Ishikawa (cell line): ENCODE data around the gene FAM180A.

ENCODE experiments used
- CEBPB ChIP-seq: IDR thresholded peaks from 2 replicates; pipeline ENCODE4 v1.6.1; 2012
- CREB1 ChIP-seq: IDR thresholded peaks from 2 replicates; pipeline ENCODE4 v1.6.1; 2012; ENCODE audit warnings: low read depth
- EGR1 ChIP-seq: IDR thresholded peaks from 2 replicates; pipeline ENCODE4 v1.6.1; 2012
- EP300 ChIP-seq: IDR thresholded peaks from 2 replicates; pipeline ENCODE4 v1.6.1; 2012; ENCODE audit warnings: borderline replicate concordance
- FOXM1 ChIP-seq: IDR thresholded peaks from 2 replicates; pipeline ENCODE4 v1.6.1; 2012; ENCODE audit warnings: low read depth, borderline replicate concordance
- NFIC ChIP-seq: IDR thresholded peaks from 2 replicates; pipeline ENCODE4 v1.6.1; 2012
- RAD21 ChIP-seq: IDR thresholded peaks from 2 replicates; pipeline ENCODE4 v1.6.1; 2012; ENCODE audit warnings: low read depth
- REST ChIP-seq: IDR thresholded peaks from 2 replicates; pipeline ENCODE4 v1.6.1; 2012; ENCODE audit warnings: low read depth, mild to moderate bottlenecking
- TAF1 ChIP-seq: IDR thresholded peaks from 2 replicates; pipeline ENCODE4 v1.6.1; 2012; ENCODE audit warnings: low read depth, mild to moderate bottlenecking
- TCF12 ChIP-seq: IDR thresholded peaks from 2 replicates; pipeline ENCODE4 v1.6.1; 2012; ENCODE audit warnings: low read depth
- TEAD4 ChIP-seq: IDR thresholded peaks from 2 replicates; pipeline ENCODE4 v1.6.1; 2012
- USF1 ChIP-seq: IDR thresholded peaks from 2 replicates; pipeline ENCODE4 v1.6.1; 2012
- YY1 ChIP-seq: IDR thresholded peaks from 2 replicates; pipeline ENCODE4 v1.6.1; 2012; ENCODE audit warnings: low read depth
- ZBTB7A ChIP-seq: IDR thresholded peaks from 2 replicates; pipeline ENCODE4 v1.6.1; 2012; ENCODE audit warnings: low read depth
- TF ChIP-seq, protein P1 (sequence below): IDR thresholded peaks from 2 replicates; pipeline ENCODE4 v1.6.1; 2012

Gene FAM180A

GRCh38 chr7:135726911-135727673 lies 21.5 kb downstream of the FAM180A start:
- TF ChIP-seq CEBPB (no peak), CREB1 (no peak), TAF1 (no peak), EP300 (no peak), YY1 (no peak), RAD21 (no peak), ZBTB7A (no peak), TEAD4 (no peak), TCF12 (no peak)
- TF ChIP-seq, protein P1, sequence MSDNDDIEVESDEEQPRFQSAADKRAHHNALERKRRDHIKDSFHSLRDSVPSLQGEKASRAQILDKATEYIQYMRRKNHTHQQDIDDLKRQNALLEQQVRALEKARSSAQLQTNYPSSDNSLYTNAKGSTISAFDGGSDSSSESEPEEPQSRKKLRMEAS = no peak

GRCh38 chr7:135726276-135726788 lies 22.3 kb downstream of the FAM180A start:
- TF ChIP-seq EGR1 = no peak
- no peak for TF ChIP-seq NFIC
- no peak for TF ChIP-seq TEAD4
- no peak for TF ChIP-seq USF1
- TF ChIP-seq, protein P1 = no peak
- no peak for TF ChIP-seq ZBTB7A

DNA sequence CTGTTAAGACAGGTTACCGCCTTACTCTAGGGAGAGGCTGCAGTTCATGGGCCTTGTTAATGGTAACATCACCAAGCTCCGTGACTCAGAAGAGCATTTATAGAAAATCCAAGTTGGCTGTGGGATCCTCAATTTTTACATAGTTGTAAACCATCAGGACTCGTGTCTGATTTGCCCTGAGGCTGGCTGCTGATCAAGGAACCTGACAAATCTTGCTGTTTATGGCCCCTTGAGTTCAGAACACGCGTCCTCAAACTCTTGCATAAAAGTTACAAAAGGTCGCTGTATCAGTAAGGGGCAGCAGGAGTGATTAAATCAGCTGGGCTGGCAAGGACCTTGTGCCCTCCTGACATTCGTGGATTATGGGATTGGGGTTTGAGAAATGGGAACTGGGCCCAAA lies 25.2 kb downstream of the FAM180A start:
- TF ChIP-seq NFIC = no peak
- no peak for TF ChIP-seq ZBTB7A
- no peak for TF ChIP-seq EP300
- TF ChIP-seq TAF1 = no peak
- no peak for TF ChIP-seq CEBPB
- TF ChIP-seq CREB1 = no peak
- TF ChIP-seq EGR1 = no peak
- TF ChIP-seq TEAD4 = no peak
- TF ChIP-seq REST = no peak
- no peak for TF ChIP-seq RAD21
- no peak for TF ChIP-seq USF1
- TF ChIP-seq, protein P1 = no peak

- TF ChIP-seq FOXM1 (no peak), EGR1 (no peak), YY1 (no peak), CREB1 (no peak), EP300 (no peak), RAD21 (no peak), TCF12 (no peak), USF1 (no peak), CEBPB (no peak), ZBTB7A (no peak), NFIC (no peak), REST (no peak), TEAD4 (no peak), TAF1 (no peak)
- TF ChIP-seq, protein P1 = no peak
Observed at GRCh38 chr7:135721198-135721820, 27.3 kb downstream of the FAM180A start.
